Hepatocyte (in vitro differentiated cells): ENCODE results near the gene C4BPA. TPM values are rescaled to one million over a fixed set of nuclear protein-coding genes. Genes with fewer than 3 reads are reported as not detected.

Source experiments
- DNase-seq: peaks from one replicate; pipeline ENCODE4 v3.0.0-alpha.2; 2016; ENCODE audit warnings: low spot score
- H2AFZ ChIP-seq: fragments of 200-600 bp; sonication (generic); 2 replicates; pipeline ENCODE4 v1.6.0; 2016; ENCODE audit warnings: antibody characterized with exemption, mild to moderate bottlenecking
- H3K27ac ChIP-seq: fragments of 200-600 bp; sonication (generic); 2 replicates; pipeline ENCODE4 v1.5.1; 2016; ENCODE audit warnings: mild to moderate bottlenecking
- H3K27me3 ChIP-seq: fragments of 200-600 bp; sonication (generic); 2 replicates; pipeline ENCODE4 v1.6.1; 2016
- H3K36me3 ChIP-seq: fragments of 200-600 bp; sonication (generic); replicated peaks from 2 replicates; pipeline ENCODE4 v1.5.1; 2016; ENCODE audit warnings: low read depth; ENCODE audit not compliant: insufficient read depth
- H3K4me1 ChIP-seq: fragments of 200-600 bp; sonication (generic); 2 replicates; pipeline ENCODE4 v1.5.1; 2016; ENCODE audit warnings: mild to moderate bottlenecking, moderate library complexity; ENCODE audit not compliant: insufficient read depth
- H3K4me2 ChIP-seq: fragments of 200-600 bp; sonication (generic); 2 replicates; pipeline ENCODE4 v1.6.0; 2016
- H3K4me3 ChIP-seq: fragments of 200-600 bp; sonication (generic); 2 replicates; pipeline ENCODE4 v1.5.1; 2016; ENCODE audit warnings: mild to moderate bottlenecking
- H3K79me2 ChIP-seq: fragments of 200-600 bp; sonication (generic); 2 replicates; pipeline ENCODE4 v1.6.0; 2017; ENCODE audit warnings: mild to moderate bottlenecking
- H3K9me2 ChIP-seq: fragments of 200-600 bp; sonication (generic); replicated peaks from 2 replicates; pipeline ENCODE4 v1.6.0; 2017; ENCODE audit warnings: mild to moderate bottlenecking; ENCODE audit not compliant: insufficient read depth
- H3K9me3 ChIP-seq: fragments of 200-600 bp; sonication (generic); 2 replicates; pipeline ENCODE4 v1.5.1; 2016; ENCODE audit warnings: low read depth, mild to moderate bottlenecking
- H4K20me1 ChIP-seq: fragments of 200-600 bp; sonication (generic); 2 replicates; pipeline ENCODE4 v1.6.0; 2016; ENCODE audit warnings: mild to moderate bottlenecking; ENCODE audit not compliant: insufficient read depth, poor library complexity, severe bottlenecking
- EZH2 ChIP-seq: fragments of 200-600 bp; sonication (generic); IDR thresholded peaks from 2 replicates; pipeline ENCODE4 v1.6.1; 2016; ENCODE audit warnings: antibody characterized with exemption, mild to moderate bottlenecking, borderline replicate concordance
- EZH2phosphoT487 ChIP-seq: fragments of 200-600 bp; sonication (generic); IDR thresholded peaks from one replicate; pipeline ENCODE4 v1.6.1; 2018; ENCODE audit warnings: antibody characterized with exemption, mild to moderate bottlenecking, low read depth, moderate library complexity; ENCODE audit not compliant: unreplicated experiment, severe bottlenecking
- WGBS: methylation state at CpG from one replicate; pipeline ENCODE4 v1.1.6; 2016; ENCODE audit warnings: low lambda C conversion rate; ENCODE audit errors: missing lambda C conversion rate; 5-methylcytosine and 5-hydroxymethylcytosine counted together
- polyA plus RNA-seq: library from polyadenylated mRNA; unstranded; fragments of >200 nt; fragmentation: Nextera tagmentation; extraction: Ambion mirVana; gene quantifications from 2 replicates; pipeline ENCODE4 v1.2.1, GENCODE V29; 2016
- total RNA-seq: library from RNA; depleted of rRNA; stranded (reverse); fragments of >200 nt; gene quantifications from 2 replicates; pipeline ENCODE4 v1.2.3, GENCODE V29; 2014
- TF ChIP-seq, protein P1 (sequence below): fragments of 200-600 bp; sonication (generic); IDR thresholded peaks from 2 replicates; pipeline ENCODE4 v1.5.1; 2016; ENCODE audit warnings: antibody characterized with exemption, mild to moderate bottlenecking; ENCODE audit not compliant: poor library complexity

C4BPA gene
- total and polyA plus RNA-seq, 2 experiments from 2014 or later: 12.4 to 17.2 TPM

- H3K27me3 ChIP-seq: no peaks in the 10 kb centered on the region
- no peak for DNase-seq
- H3K9me3 ChIP-seq: no peaks in the 10 kb centered on the region
- H3K27ac ChIP-seq: no peak overlapping the region
- TF ChIP-seq, protein P1, sequence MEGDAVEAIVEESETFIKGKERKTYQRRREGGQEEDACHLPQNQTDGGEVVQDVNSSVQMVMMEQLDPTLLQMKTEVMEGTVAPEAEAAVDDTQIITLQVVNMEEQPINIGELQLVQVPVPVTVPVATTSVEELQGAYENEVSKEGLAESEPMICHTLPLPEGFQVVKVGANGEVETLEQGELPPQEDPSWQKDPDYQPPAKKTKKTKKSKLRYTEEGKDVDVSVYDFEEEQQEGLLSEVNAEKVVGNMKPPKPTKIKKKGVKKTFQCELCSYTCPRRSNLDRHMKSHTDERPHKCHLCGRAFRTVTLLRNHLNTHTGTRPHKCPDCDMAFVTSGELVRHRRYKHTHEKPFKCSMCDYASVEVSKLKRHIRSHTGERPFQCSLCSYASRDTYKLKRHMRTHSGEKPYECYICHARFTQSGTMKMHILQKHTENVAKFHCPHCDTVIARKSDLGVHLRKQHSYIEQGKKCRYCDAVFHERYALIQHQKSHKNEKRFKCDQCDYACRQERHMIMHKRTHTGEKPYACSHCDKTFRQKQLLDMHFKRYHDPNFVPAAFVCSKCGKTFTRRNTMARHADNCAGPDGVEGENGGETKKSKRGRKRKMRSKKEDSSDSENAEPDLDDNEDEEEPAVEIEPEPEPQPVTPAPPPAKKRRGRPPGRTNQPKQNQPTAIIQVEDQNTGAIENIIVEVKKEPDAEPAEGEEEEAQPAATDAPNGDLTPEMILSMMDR: peak; percentile 18
- TF ChIP-seq EZH2: no peak
- H3K36me3 ChIP-seq: no peaks in the 10 kb centered on the region
- no peak overlapping the region for H2AFZ ChIP-seq
- no peaks in the 10 kb centered on the region for H3K4me1 ChIP-seq
- no peaks in the 10 kb centered on the region for H4K20me1 ChIP-seq
- H3K79me2 ChIP-seq: no peaks in the 10 kb centered on the region
- no peak overlapping the region for H3K4me3 ChIP-seq
- H3K4me2 ChIP-seq: no peak overlapping the region
- no peaks in the 10 kb centered on the region for H3K9me2 ChIP-seq
Measured at GRCh38 chr1:207181847-207182246, 77.8 kb downstream of the C4BPA start.

DNA sequence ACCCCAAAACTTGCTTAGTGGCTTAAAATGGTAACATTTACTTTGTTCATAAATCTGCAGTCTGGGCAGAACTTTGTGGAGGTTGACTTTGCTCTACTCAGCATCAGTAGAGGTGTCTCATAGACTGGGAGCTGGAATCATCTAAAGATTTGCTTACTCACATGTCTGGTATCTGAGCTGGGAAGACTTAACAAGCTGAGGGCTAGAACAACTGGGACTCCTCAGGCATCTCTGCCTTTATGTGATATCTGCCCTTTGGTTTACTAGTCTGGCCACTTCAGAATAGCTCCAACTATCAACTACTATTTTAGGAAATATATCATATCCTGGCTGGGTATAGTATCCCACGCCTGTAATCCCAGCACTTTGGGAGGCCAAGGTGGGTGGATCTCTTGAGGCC, 82.5 kb downstream of the C4BPA start:
- 92% methylated on average over 1 of the region's 1 CpG for WGBS
- Histone ChIP-seq H3K9me2 (no peaks in the 10 kb centered on the region), H3K9me3 (no peaks in the 10 kb centered on the region), H3K79me2 (no peaks in the 10 kb centered on the region), H3K4me2 (no peak overlapping the region), H3K4me3 (no peak overlapping the region), H3K27ac (no peak overlapping the region), H3K27me3 (no peaks in the 10 kb centered on the region), H3K36me3 (no peaks in the 10 kb centered on the region), H3K4me1 (no peaks in the 10 kb centered on the region), H4K20me1 (no peaks in the 10 kb centered on the region), H2AFZ (no peak overlapping the region)
- no peak for TF ChIP-seq EZH2phosphoT487
- TF ChIP-seq, protein P1: no peak
- no peak for TF ChIP-seq EZH2
- no peak for DNase-seq

DNA sequence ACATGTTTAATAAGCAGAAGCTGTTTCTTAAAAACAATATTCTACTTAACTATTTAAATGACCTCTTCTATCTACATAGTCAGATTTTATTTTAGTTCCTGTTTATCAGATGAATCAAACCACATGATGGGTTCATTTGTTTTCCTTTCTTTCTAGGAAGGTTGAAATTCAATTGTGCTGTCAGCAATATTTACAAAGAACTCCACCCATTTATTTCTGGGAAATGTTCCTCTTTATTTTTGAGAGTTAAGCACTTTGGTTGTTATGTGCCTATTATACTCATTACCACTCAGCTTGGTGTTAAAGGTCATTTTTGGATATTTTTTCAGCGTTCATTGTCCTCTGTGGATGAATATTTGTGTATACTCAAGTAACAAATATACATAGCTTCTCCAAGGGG, 84.9 kb downstream of the C4BPA start:
- Histone ChIP-seq H2AFZ (no peak overlapping the region), H3K4me1 (no peaks in the 10 kb centered on the region), H4K20me1 (no peaks in the 10 kb centered on the region), H3K27me3 (no peaks in the 10 kb centered on the region), H3K27ac (no peak overlapping the region), H3K9me2 (no peaks in the 10 kb centered on the region), H3K9me3 (no peaks in the 10 kb centered on the region), H3K4me2 (no peak overlapping the region), H3K4me3 (no peak overlapping the region), H3K79me2 (no peaks in the 10 kb centered on the region), H3K36me3 (no peaks in the 10 kb centered on the region)
- no peak for DNase-seq
- WGBS: 76% methylated on average over 1 of the region's 1 CpG
- no peak for TF ChIP-seq EZH2
- TF ChIP-seq, protein P1: no peak
- TF ChIP-seq EZH2phosphoT487: no peak

DNA sequence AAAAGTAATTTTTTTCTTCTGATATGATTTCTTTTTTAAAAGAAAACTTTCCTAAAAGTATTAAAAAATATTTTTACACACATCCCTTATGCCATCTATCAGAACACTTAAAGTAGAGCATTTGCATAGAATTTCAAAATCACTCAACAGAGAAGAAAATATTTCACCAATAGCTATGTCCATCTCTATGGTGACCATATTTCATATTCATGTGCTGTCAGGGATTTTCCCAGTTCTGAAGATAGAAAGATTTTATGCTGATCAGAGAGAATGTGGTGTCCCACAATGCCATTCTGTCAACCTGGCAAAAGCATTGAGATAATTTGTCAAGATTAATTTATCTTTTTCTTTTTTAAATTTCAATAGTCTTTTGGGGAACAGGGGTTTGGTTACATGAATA, 87.0 kb downstream of the C4BPA start:
- no peaks in the 10 kb centered on the region for H3K27me3 ChIP-seq
- H3K9me2 ChIP-seq: no peaks in the 10 kb centered on the region
- no peaks in the 10 kb centered on the region for H4K20me1 ChIP-seq
- H3K4me3 ChIP-seq: no peak overlapping the region
- no peak for DNase-seq
- no peak overlapping the region for H3K4me2 ChIP-seq
- H3K79me2 ChIP-seq: no peaks in the 10 kb centered on the region
- H3K9me3 ChIP-seq: no peaks in the 10 kb centered on the region
- H2AFZ ChIP-seq: no peak overlapping the region
- TF ChIP-seq, protein P1: no peak
- TF ChIP-seq EZH2: no peak
- H3K4me1 ChIP-seq: no peaks in the 10 kb centered on the region
- H3K27ac ChIP-seq: no peak overlapping the region
- no peaks in the 10 kb centered on the region for H3K36me3 ChIP-seq
